Stimulated activated naive CD4-positive, alpha-beta T cell (primary cell): ENCODE data around the gene RASSF4.

Experiments used
- DNase-seq, 6 experiments: peaks; one replicate each; lab custom pipeline; 2025; lab: John Stamatoyannopoulos, UW

Gene RASSF4

DNA sequence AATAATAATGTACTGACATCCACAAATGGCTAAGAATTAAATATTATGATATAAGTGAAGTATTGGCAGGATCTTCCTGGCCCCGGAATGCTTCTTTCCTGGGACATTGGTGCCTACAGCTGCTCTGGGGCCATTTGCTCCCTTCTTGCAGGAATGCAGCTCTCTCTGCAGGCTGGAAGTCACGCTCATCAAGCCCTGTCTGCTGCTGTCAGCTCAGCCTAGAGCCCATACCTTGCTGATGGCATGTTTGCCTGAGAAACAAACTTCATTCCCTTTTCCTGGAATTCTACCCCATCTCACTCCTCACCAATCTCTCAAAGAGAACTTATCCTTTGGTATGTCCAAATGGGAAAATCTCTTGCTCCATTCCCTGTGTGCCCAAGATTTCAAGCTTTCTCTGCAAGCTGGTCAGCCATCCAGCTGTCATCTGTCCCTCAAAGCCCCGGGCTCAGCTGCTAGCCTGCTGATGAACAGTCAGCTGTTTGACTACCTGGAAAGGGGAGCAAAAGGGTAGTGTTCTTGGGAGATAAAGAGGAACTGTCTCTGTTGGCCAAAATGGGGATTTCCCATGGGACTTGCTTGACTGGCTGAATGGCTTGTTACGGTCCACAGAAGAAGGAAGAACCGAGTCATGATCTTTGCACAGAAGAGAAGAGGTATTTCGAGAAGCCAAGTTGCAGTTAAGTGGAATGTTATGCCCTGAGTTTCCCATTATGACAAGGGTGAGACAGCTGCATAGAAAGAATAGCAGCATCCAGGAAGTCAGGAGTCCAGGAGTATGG is 12.0 kb upstream of the RASSF4 start:
- DNase-seq, result no peak

GRCh38 chr10:44948642-44949041 is 11.0 kb upstream of the RASSF4 start:
- no peak for DNase-seq

DNA sequence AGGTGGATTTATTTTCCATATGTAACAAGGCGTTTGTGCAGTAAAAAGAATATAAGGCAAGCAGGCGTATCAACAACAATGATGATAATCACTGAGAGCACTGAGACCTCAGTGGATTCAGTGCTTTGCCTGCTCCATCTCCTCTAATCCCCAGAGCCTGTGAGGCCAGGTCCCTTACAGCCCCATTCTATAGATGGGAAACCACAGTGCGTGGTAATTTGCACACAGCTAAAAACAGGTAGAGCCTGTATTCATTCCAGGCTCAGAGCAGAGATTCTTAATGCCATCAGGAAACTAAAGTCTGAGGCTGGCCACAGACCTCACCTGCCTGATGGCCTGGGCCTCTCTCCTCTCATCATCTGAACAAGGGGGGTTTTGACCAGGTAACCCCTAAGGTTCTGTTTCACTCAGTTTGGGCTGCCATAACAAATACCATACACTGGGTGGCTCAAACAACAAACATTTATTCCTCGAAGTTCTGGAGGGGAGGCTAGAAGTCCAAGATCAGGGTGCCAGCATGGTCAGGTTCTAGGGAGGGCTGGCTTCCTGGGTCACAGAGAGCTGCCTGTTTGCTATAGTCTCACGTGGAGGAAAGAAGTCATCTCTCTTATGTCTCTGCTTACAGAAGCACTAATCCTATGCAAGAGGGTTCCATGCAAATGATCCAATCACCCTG is 10.3 kb upstream of the RASSF4 start:
- DNase-seq, result no peak

DNA sequence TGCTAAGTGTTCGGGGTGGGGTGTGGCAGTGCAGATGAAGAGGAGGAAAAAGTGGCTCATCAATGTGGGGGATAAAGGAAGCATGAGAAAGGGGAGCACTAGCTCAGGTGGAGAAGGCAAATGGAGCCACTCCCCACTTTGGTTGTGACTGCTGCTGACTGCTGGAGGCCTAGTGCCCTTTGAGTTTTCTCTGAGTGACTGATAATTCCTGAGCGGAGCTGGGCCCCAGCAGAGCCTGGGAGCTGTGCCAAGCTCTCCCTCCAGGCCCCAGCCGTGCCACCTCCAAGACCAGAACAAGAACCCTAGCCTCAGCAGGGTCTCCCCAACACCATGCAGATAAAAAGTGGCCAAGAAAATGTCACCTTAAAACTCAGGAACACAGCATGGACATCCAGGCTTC is 9.7 kb upstream of the RASSF4 start:
- no peak for DNase-seq

DNA sequence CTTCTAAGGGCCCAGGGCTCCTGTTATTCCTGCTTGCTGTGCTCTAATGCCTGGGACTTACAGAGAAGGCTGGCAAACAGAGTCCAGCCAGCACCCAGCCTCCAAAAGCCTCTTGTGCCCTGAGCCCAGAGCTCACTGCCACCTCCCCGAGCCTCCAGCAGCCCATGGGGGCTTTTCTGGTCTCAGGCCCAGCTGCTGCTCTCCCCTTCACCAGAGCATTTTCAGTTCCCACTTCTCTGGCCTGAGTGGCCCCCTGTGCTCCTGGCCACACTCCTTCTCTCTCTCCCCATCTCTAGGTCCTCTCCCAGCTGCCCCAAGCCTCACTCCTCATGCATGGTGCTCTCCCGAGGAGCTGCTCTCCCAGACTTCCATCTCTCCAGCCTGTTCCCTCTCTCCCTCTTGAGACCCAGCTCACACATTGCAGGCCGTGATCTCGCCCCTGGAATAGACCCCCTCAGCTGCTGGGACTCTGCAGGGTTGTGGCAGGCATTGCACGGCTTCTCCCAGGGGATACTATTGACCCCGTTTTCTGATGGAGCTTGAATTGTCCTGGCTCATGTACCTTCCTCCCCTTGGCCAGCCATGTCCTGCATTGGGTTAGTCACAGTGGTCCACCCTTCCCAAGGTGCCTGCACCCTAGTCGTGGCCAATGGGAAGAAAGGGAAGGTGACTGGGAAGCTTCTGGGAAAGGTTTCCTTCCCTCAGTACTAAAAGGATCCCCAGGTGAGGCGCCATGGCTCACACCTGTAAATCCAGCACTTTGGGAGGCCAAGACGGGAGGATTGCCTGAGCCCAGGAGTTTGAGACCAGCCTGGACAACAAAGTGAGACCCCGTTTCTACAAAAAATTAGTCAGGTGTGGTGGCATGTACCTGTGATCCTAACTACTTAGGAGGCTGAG is 9.0 kb upstream of the RASSF4 start:
- DNase-seq, result no peak

DNA sequence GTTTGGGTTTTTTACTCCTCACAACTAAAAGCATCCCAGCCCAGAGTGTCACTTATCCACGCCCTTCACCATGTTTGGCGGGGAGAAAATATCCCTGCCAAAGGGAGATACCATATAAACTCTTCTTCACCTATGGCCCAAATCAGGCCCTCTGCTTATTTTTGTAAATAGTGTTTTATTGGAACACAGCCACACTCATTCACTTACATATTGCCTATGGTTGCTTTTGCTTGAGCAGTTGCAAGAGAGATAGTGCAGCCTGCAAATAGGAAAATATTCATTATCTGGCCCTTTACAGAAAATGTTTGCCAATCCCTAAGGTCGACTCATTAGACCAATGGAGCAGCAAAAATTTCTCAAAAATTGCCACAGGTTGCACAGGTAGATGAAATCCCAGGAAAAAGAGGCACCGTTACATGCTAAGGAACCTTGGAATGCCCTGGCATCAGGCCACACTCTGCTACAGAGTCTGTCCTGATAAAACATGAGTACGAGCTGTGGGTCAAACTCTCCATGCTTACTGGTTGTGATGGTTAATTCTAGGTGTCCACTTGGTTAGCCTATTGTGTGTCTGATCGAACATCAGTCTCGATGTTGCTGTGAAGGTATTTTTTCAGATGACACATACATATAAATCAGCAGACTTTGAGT is 7.9 kb upstream of the RASSF4 start:
- DNase-seq, result no peak

- DNase-seq, result no peak
Measured at GRCh38 chr10:44952779-44953231, 6.8 kb upstream of the RASSF4 start.

GRCh38 chr10:44954042-44954441 is 5.6 kb upstream of the RASSF4 start:
- no peak for DNase-seq

DNA sequence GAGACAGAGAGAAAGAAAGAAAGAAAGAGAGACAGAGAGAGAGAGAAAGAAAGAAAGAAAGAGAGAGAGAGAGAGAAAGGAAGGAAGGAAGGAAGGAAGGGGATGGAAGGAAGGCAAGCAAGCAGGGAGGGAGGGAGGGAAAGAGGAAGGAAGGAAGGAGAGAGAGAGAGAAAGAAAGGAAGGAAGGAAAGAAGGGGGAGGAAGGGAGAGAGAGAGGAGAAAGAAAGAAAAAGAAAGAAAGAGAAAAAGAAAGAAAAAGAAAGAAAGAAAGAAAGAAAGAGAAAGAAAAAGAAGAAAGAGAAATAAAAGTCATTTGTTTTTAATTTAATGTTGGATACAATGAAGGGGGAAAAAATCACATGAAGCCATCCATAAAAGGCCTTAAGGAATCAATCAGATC is 4.6 kb upstream of the RASSF4 start:
- DNase-seq, result no peak

DNA sequence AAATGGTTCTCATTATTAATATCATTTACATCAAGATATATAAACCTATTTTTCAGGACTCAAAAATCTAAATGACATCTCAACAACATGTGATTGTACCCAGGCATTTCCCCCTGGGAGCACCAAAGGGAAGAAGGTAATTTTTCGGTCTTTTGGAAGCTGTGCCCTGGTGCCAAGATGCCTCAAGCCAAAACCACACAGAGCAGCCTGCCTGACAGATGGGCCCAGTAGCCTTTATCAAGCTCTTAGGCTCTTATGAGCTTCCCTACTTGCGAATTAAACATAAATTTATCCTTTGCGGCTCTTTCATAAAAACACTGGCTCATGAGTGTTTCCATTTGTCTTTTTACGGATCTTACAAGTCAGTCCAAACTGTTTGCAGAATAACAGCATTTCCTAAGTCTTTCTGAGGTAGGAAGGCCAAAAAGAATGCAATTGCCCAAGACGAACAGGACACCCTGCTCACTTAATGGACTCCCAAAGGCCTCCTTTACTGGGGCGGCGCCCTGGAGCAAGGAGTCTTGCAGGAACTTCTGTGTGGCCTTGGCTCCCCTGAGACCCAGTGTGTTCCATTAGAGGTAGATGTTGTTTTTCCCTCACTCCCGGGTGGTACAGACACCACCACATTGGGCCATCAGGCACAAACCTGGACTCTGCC is 4.1 kb upstream of the RASSF4 start:
- no peak for DNase-seq

- DNase-seq, result no peak
Measured at GRCh38 chr10:44956226-44956625, 3.4 kb upstream of the RASSF4 start.

- DNase-seq, result no peak
Measured at GRCh38 chr10:44956717-44957706, 2.6 kb upstream of the RASSF4 start.

- no peak for DNase-seq
Measured at GRCh38 chr10:44958196-44958897, 1.3 kb upstream of the RASSF4 start.

- peak in 1 of 6 experiments; percentile 39 for DNase-seq
Measured at GRCh38 chr10:44958898-44959246, 730 bp upstream of the RASSF4 start.

DNA sequence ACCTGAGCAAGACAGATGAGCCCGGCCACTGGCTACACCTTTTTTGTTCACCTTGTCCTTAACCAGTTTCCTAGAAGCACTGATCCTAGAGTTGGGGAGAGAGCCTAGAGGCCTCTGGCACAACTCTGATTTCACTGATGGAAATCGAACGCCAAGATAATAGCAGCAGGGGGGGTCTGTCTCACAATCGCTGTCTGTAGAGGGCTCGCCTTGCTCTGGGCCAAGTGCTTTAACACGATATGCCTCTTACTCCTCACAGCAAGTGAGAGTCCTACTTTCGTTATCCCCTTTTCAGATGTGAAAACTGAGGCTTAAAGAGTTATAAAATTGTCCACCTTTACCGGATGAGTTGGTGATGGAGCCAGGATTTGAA is 472 bp downstream of the RASSF4 start:
- no peak for DNase-seq

GRCh38 chr10:44960482-44961229 is 1.1 kb downstream of the RASSF4 start:
- DNase-seq, result no peak

- no peak for DNase-seq
Measured at GRCh38 chr10:44961230-44961571, 1.6 kb downstream of the RASSF4 start.

- no peak for DNase-seq
Measured at GRCh38 chr10:44961931-44962750, 2.5 kb downstream of the RASSF4 start.
